IPS DF 19.7 (cell line): ENCODE results near the gene PLA2G4E.

Experiments used
- DNase-seq: peaks from one replicate; pipeline ENCODE4 v3.0.0-alpha.2; 2013; ENCODE audit warnings: low read depth, low spot score

The PLA2G4E gene

GRCh38 chr15:42021593-42021992, 751 bp upstream of the PLA2G4E start:
- no peak for DNase-seq

GRCh38 chr15:42018306-42019224, 2.3 kb downstream of the PLA2G4E start:
- DNase-seq: no peak

GRCh38 chr15:42016971-42017370, 3.9 kb downstream of the PLA2G4E start:
- no peak for DNase-seq

GRCh38 chr15:42014406-42014805, 6.4 kb downstream of the PLA2G4E start:
- DNase-seq: no peak

- no peak for DNase-seq
Observed at GRCh38 chr15:42012928-42013482, 7.8 kb downstream of the PLA2G4E start.

GRCh38 chr15:42012241-42012640, 8.6 kb downstream of the PLA2G4E start:
- no peak for DNase-seq

GRCh38 chr15:42011074-42011473, 9.8 kb downstream of the PLA2G4E start:
- DNase-seq: no peak

GRCh38 chr15:42010434-42010833, 10.4 kb downstream of the PLA2G4E start:
- no peak for DNase-seq

GRCh38 chr15:42009474-42009873, 11.4 kb downstream of the PLA2G4E start:
- DNase-seq: no peak

- no peak for DNase-seq
Observed at GRCh38 chr15:42009022-42009421, 11.8 kb downstream of the PLA2G4E start.

- DNase-seq: no peak
Observed at GRCh38 chr15:42007386-42007785, 13.5 kb downstream of the PLA2G4E start.

GRCh38 chr15:42002333-42002732, 18.5 kb downstream of the PLA2G4E start:
- DNase-seq: no peak

GRCh38 chr15:42001236-42001635, 19.6 kb downstream of the PLA2G4E start:
- no peak for DNase-seq

- no peak for DNase-seq
Observed at GRCh38 chr15:41999290-42000285, 21.3 kb downstream of the PLA2G4E start.

GRCh38 chr15:41997845-41998244, 23.0 kb downstream of the PLA2G4E start:
- no peak for DNase-seq

GRCh38 chr15:41996921-41997592, 23.8 kb downstream of the PLA2G4E start:
- no peak for DNase-seq

- no peak for DNase-seq
Observed at GRCh38 chr15:41996376-41996775, 24.5 kb downstream of the PLA2G4E start.

- no peak for DNase-seq
Observed at GRCh38 chr15:41995476-41995855, 25.4 kb downstream of the PLA2G4E start.

GRCh38 chr15:41994772-41995475, 25.9 kb downstream of the PLA2G4E start:
- DNase-seq: no peak

GRCh38 chr15:41994171-41994650, 26.6 kb downstream of the PLA2G4E start:
- DNase-seq: no peak
